Measurements from ENCODE around the gene GRIK2. TPM values are rescaled to one million over a fixed set of nuclear protein-coding genes. Genes with fewer than 3 reads are reported as not detected.

The GRIK2 gene
- total RNA-seq, 2 donors from 2014 or later = 1.00 to 4.5 TPM

DNA sequence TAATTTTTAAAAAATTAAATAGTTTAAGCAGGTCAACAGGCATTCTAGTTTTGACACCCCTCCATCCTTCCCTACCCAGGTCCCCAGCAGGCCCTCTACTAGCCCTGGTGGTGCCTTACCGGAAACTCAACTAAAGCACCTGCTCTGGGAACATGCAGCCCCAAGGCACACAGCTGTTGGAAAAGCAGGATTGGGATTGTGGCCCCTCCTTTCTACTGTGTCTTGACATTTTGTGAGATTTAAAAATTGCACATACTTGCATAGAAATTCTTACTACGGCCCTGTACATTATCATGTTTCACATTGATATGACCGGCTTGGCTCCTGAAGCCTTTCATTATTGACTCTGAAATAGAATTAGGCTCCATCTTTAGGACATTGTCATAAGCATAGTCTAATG, 423.2 kb downstream of the GRIK2 start:
- H3K9ac ChIP-seq (ENCODE audit: extremely low read depth, low read length, poor library complexity, severe bottlenecking) = no peak overlapping the region
- no peak overlapping the region for H3K27ac Mint-ChIP-seq
- no peaks in the 10 kb centered on the region for H3K4me1 Mint-ChIP-seq
- no peaks in the 10 kb centered on the region for H3K9me3 Mint-ChIP-seq
- TF ChIP-seq CTCF (conservative IDR thresholded peaks at IDR 0.05) = no peak
- no peak overlapping the region for H3K27ac ChIP-seq (ENCODE audit: low read depth, low read length)
- H3K27me3 ChIP-seq (ENCODE audit: control insufficient read depth, insufficient read depth, low read length, poor library complexity, severe bottlenecking) = no peaks in the 10 kb centered on the region
- H3K36me3 ChIP-seq (ENCODE audit: control insufficient read depth, insufficient read depth, low read length) = no peaks in the 10 kb centered on the region
- H3K4me1 ChIP-seq (ENCODE audit: control insufficient read depth, insufficient read depth, low read length) = no peaks in the 10 kb centered on the region
- WGBS, 2 experiments (ENCODE audit: insufficient coverage in 1 of 2, insufficient read length in 1 of 2) = 80 to 92% methylated on average over 1 to 3 of the region's 3 CpGs
- H3K4me3 ChIP-seq (ENCODE audit: low read length) = no peak overlapping the region
- H3K9me3 ChIP-seq (ENCODE audit: control insufficient read depth, low read length) = no peaks in the 10 kb centered on the region
- H3K27me3 Mint-ChIP-seq (ENCODE audit: insufficient read depth) = no peaks in the 10 kb centered on the region
- H3K36me3 Mint-ChIP-seq (ENCODE audit: low read depth) = no peaks in the 10 kb centered on the region
- no peak overlapping the region for H3K4me3 Mint-ChIP-seq
- no peak for DNase-seq

GRCh38 chr6:101818051-101818450, 424.5 kb downstream of the GRIK2 start:
- Mint-ChIP-seq H3K4me1 (no peaks in the 10 kb centered on the region), H3K9me3 (no peaks in the 10 kb centered on the region), H3K4me3 (no peak overlapping the region), H3K36me3 (ENCODE audit: low read depth) (no peaks in the 10 kb centered on the region), H3K27me3 (ENCODE audit: insufficient read depth) (no peaks in the 10 kb centered on the region), H3K27ac (no peak overlapping the region)
- TF ChIP-seq CTCF (conservative IDR thresholded peaks at IDR 0.05) = no peak
- no peaks in the 10 kb centered on the region for H3K9me3 ChIP-seq (ENCODE audit: control insufficient read depth, low read length)
- H3K9ac ChIP-seq (ENCODE audit: extremely low read depth, low read length, poor library complexity, severe bottlenecking) = no peak overlapping the region
- H3K27ac ChIP-seq (ENCODE audit: low read depth, low read length) = no peak overlapping the region
- no peak overlapping the region for H3K4me3 ChIP-seq (ENCODE audit: low read length)
- no peak for DNase-seq
- H3K27me3 ChIP-seq (ENCODE audit: control insufficient read depth, insufficient read depth, low read length, poor library complexity, severe bottlenecking) = no peaks in the 10 kb centered on the region
- H3K4me1 ChIP-seq (ENCODE audit: control insufficient read depth, insufficient read depth, low read length) = no peaks in the 10 kb centered on the region
- no peaks in the 10 kb centered on the region for H3K36me3 ChIP-seq (ENCODE audit: control insufficient read depth, insufficient read depth, low read length)
- WGBS, 2 experiments (ENCODE audit: insufficient coverage in 1 of 2, insufficient read length in 1 of 2) = 88 to 93% methylated on average over 3 to 6 of the region's 6 CpGs

- Mint-ChIP-seq H3K4me3 (no peak overlapping the region), H3K4me1 (no peaks in the 10 kb centered on the region), H3K27me3 (ENCODE audit: insufficient read depth) (no peaks in the 10 kb centered on the region), H3K27ac (no peak overlapping the region), H3K9me3 (peaks cover 14% of the 10 kb centered on the region), H3K36me3 (ENCODE audit: low read depth) (no peaks in the 10 kb centered on the region)
- H3K27ac ChIP-seq (ENCODE audit: low read depth, low read length) = no peak overlapping the region
- TF ChIP-seq CTCF (conservative IDR thresholded peaks at IDR 0.05) = no peak
- no peak for DNase-seq
- no peak overlapping the region for H3K9ac ChIP-seq (ENCODE audit: extremely low read depth, low read length, poor library complexity, severe bottlenecking)
- H3K4me3 ChIP-seq (ENCODE audit: low read length) = no peak overlapping the region
- no peaks in the 10 kb centered on the region for H3K36me3 ChIP-seq (ENCODE audit: control insufficient read depth, insufficient read depth, low read length)
- H3K27me3 ChIP-seq (ENCODE audit: control insufficient read depth, insufficient read depth, low read length, poor library complexity, severe bottlenecking) = no peaks in the 10 kb centered on the region
- peaks cover 14% of the 10 kb centered on the region for H3K9me3 ChIP-seq (ENCODE audit: control insufficient read depth, low read length)
- no peaks in the 10 kb centered on the region for H3K4me1 ChIP-seq (ENCODE audit: control insufficient read depth, insufficient read depth, low read length)
- 83 to 90% methylated on average over 2 to 5 of the region's 5 CpGs for WGBS, 2 experiments (ENCODE audit: insufficient coverage in 1 of 2, insufficient read length in 1 of 2)
Observed at GRCh38 chr6:101824551-101825345, 431.2 kb downstream of the GRIK2 start.

All from endodermal cell (in vitro differentiated cells).